Measurements from ENCODE around the gene KNDC1.
A peak's percentile ranks its signal among the peaks of the same experiment; 100 is the strongest.

Gene KNDC1

DNA sequence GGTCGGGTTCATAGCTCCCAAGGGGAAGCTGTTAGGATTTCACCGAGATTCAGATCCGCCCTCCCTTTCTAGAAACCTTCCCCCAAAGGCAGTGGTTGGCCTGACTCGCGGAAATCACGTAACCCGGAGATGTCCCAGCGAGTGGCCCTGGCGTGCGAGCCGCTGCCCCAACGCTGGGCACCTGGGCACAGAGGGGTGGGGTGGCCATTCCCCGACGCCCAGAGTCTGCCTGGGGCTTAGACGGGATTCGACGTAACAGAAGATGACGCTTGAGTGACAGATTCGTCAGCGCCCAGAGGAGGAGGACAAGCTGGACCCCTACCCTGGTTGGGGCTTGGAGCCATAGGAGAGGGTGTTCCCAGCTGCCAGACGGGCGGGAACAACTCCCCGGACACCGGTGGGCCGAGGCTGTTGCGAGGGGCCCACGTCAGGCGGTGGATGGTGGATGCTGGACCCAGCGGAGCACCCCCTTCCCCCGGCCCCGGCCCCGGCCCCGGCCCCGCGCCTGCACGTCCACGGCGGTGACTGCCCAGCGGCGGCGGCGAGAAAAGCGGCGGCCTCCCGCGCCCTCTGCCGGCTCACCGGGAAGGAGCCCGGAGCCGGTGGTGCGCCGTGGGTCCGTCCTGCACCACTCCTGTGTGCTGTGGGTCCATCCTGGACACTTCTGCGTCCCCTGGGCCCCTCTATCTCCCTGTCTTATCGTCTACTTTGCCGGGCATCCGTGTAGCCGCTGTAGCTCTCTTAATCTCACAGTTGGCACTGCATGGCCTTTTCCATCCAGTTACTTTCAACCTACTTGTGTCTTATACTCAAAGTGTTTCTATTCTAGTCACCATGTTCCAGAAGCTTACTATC, 35.4 kb upstream of the KNDC1 start:
- TF ChIP-seq, protein P1, sequence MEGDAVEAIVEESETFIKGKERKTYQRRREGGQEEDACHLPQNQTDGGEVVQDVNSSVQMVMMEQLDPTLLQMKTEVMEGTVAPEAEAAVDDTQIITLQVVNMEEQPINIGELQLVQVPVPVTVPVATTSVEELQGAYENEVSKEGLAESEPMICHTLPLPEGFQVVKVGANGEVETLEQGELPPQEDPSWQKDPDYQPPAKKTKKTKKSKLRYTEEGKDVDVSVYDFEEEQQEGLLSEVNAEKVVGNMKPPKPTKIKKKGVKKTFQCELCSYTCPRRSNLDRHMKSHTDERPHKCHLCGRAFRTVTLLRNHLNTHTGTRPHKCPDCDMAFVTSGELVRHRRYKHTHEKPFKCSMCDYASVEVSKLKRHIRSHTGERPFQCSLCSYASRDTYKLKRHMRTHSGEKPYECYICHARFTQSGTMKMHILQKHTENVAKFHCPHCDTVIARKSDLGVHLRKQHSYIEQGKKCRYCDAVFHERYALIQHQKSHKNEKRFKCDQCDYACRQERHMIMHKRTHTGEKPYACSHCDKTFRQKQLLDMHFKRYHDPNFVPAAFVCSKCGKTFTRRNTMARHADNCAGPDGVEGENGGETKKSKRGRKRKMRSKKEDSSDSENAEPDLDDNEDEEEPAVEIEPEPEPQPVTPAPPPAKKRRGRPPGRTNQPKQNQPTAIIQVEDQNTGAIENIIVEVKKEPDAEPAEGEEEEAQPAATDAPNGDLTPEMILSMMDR (conservative IDR thresholded peaks at IDR 0.05; ENCODE audit: low read depth): no peak
- peak; percentile 45 for DNase-seq (ENCODE audit: low spot score)
- POLR2A ChIA-PET (ENCODE audit: low non-redundant PET): no interaction called here

DNA sequence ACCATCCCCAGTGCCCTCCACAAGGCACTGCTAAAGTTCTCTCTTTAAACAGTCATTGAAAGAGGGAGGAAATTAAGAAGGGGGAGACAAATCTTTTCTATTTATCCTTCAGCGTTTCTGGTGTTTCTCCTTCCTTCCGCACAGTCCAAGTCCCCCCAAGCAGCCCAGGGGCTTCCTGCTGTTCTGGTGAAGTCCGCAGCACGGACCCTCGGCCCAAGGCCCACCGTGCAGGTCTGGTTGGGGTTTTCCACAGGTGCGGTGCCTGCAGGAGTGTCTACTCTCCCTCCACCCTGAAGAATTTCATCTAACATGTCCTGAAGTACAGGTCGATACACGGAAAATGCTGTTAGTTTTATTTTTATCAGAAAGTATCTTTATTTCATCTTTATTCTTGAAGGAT, 34.1 kb upstream of the KNDC1 start:
- H3K27ac ChIP-seq: no peak overlapping the region
- TF ChIP-seq, protein P1 (conservative IDR thresholded peaks at IDR 0.05; ENCODE audit: low read depth): no peak
- CTCF ChIA-PET: interaction anchor here (1.8 kb wide), 1 partner anchor 100 kb away, joined by 5 read pairs; no protein-coding TSS in a partner anchor
- POLR2A ChIA-PET (ENCODE audit: low non-redundant PET): no interaction called here
- DNase-seq (ENCODE audit: low spot score): no peak

More for the DNA sequence above, 35.4 kb upstream of the KNDC1 start:
- H3K27ac ChIP-seq: no peak overlapping the region
- CTCF ChIA-PET: interaction anchor here (0.6 to 1.8 kb wide), 9 partner anchors 17 to 433 kb away, joined by 3 to 13 read pairs (median 4); no protein-coding TSS in a partner anchor

DNA sequence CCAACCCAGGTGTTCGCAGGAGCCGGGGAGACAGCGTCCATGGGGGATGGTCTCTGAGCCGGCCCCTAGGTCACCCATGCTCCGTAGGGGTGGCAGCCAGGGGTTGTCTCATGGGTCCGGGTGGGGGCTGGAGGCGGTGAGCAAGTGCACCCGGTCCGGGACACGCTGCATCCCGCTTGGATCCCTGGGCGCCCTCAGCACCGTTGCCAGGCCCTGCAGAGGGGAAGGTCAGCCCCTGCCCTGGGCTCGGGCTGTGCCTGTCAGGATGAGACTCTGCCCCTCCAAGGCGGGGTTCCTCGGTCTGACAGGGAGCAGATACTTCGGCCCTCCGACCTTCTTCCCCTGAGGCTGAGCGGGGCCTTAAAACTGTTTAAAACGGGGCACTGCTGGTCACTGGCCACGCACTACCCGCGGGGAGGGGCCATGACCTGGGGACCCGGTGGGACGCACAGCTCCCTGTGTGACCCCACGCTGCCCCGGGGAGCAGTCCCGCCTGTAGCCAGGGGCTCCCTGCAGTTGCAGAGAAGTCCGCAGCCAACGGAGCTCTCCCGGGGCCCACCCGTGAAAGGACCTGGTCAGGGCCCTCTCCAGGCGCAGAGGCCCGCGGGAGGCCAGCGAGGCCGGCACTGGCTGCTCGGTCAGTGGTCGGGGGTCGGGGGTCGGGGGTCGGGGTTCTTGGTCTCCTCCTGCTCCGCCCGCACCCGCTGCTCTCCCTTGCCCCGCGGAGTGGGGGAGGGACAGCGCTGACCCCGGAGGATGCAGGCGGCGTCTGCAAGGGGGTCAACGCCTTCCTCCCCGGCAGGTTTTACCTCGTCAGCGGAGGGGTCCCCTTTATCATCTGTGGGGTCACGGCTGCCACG, 33.4 kb upstream of the KNDC1 start:
- no peak overlapping the region for H3K27ac ChIP-seq
- POLR2A ChIA-PET (ENCODE audit: low non-redundant PET): no interaction called here
- TF ChIP-seq, protein P1 (conservative IDR thresholded peaks at IDR 0.05; ENCODE audit: low read depth): no peak
- CTCF ChIA-PET: no interaction called here
- DNase-seq (ENCODE audit: low spot score): no peak

DNA sequence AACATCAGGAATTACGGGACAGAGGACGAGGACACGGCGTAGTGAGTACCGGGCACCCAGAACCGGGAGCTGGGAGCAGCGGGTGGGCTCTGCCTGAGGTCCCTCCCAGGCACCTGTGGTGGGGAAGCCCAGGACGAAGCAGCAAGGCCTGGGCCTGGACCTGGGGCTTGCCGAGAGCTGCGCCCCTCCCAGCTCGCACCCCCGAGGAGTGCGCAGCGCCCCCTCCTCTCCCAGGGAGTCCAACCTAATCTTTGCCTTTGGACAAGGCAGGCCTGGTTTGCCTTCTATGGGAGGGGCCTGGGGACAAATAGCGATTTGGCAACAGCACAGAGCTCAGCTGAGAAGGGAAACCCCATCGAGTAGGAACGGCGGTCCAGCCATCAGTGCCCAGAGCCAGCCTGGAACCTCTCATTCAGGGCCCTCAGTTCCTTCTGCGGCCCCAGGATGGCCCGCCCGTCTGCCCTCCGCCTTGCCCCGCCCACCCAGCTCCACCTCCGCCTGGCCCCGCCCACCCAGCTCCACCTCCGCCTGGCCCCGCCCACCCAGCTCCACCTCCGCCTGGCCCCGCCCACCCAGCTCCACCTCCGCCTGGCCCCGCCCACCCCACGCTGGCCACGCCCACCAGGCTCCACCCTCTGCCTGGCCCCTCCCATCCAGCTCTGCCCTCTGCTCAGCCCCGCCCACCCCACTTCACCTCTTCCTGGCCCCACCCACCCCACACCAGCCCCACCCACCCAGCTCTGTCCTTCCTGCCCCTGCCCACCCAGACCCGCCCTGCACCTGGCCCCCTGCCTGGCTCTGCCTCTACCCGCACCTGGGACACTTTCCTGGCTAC, 32.5 kb upstream of the KNDC1 start:
- no peak overlapping the region for H3K27ac ChIP-seq
- POLR2A ChIA-PET (ENCODE audit: low non-redundant PET): no interaction called here
- TF ChIP-seq, protein P1 (conservative IDR thresholded peaks at IDR 0.05; ENCODE audit: low read depth): no peak
- CTCF ChIA-PET: interaction anchor here (0.6 kb wide), 1 partner anchor 223 kb away, joined by 4 read pairs; no protein-coding TSS in a partner anchor
- DNase-seq (ENCODE audit: low spot score): peak; percentile 75

DNA sequence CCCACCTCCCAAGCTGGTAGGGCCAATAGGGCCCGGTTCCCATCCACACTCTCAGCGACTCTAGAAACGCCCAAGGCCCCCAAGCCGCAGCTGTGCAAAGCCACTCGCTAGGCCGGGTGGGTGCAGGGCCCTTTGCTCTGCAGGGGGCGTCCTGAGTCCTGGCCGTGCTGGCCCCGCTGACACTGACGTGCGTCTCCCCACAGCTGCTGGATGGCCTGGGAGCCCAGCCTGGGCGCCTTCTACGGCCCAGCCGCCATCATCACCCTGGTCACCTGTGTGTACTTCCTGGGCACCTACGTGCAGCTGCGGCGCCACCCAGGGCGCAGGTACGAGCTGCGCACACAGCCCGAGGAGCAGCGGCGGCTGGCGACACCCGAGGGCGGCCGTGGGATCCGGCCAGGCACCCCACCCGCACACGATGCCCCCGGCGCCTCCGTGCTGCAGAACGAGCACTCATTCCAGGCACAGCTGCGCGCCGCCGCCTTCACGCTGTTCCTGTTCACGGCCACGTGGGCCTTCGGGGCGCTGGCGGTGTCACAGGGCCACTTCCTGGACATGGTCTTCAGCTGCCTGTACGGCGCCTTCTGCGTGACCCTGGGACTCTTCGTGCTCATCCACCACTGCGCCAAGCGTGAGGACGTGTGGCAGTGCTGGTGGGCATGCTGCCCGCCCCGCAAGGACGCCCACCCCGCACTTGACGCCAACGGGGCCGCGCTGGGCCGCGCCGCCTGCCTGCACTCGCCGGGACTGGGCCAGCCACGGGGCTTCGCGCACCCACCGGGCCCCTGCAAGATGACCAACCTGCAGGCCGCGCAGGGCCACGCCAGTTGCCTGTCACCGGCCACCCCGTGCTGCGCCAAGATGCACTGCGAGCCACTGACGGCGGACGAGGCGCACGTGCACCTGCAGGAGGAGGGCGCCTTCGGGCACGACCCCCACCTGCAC, 31.6 kb upstream of the KNDC1 start:
- no peak overlapping the region for H3K27ac ChIP-seq
- TF ChIP-seq, protein P1 (conservative IDR thresholded peaks at IDR 0.05; ENCODE audit: low read depth): no peak
- CTCF ChIA-PET: no interaction called here
- DNase-seq (ENCODE audit: low spot score): no peak
- POLR2A ChIA-PET (ENCODE audit: low non-redundant PET): no interaction called here
